NCI-H226 (cell line): ENCODE data around the gene PEX13.
"Not testable (repeated sequence)": the region's sequence is repeated elsewhere in the genome, so short reads cannot be mapped to it uniquely, and the experiment has no call there.

Experiments
- DNase-seq: peaks from one replicate; pipeline ENCODE4 v3.0.0-alpha.2; 2015

PEX13 gene

GRCh38 chr2:61009355-61009754 is 8.2 kb upstream of the PEX13 start:
- DNase-seq: no peak

- no peak for DNase-seq
These were observed 5.8 kb upstream of the PEX13 start for GRCh38 chr2:61011678-61012077.

GRCh38 chr2:61012303-61012702 is 5.2 kb upstream of the PEX13 start:
- DNase-seq: peak; percentile 55

- DNase-seq: no peak
These were observed 4.1 kb upstream of the PEX13 start for GRCh38 chr2:61013382-61013781.

GRCh38 chr2:61014763-61015162 is 2.8 kb upstream of the PEX13 start:
- DNase-seq: no peak

- DNase-seq: no peak
These were observed 1.5 kb upstream of the PEX13 start for GRCh38 chr2:61015976-61016375.

GRCh38 chr2:61016392-61017002 is 1.0 kb upstream of the PEX13 start:
- no peak for DNase-seq

GRCh38 chr2:61017003-61017555 is 441 bp upstream of the PEX13 start:
- DNase-seq: peak; percentile 86

- DNase-seq: no peak
These were observed 817 bp downstream of the PEX13 start for GRCh38 chr2:61018318-61018755.

- no peak for DNase-seq
These were observed 1.3 kb downstream of the PEX13 start for GRCh38 chr2:61018798-61019197.

- DNase-seq: no peak
These were observed 3.7 kb downstream of the PEX13 start for GRCh38 chr2:61021228-61021660.

GRCh38 chr2:61023670-61024069 is 6.2 kb downstream of the PEX13 start:
- no peak for DNase-seq

- no peak for DNase-seq
These were observed 12.0 kb downstream of the PEX13 start for GRCh38 chr2:61029533-61029932.

GRCh38 chr2:61034592-61034991 is 17.1 kb downstream of the PEX13 start:
- not testable (repeated sequence) for DNase-seq

GRCh38 chr2:61036643-61037042 is 19.1 kb downstream of the PEX13 start:
- DNase-seq: not testable (repeated sequence)

- no peak for DNase-seq
These were observed 25.3 kb downstream of the PEX13 start for GRCh38 chr2:61042807-61043206.

- DNase-seq: no peak
These were observed 27.1 kb downstream of the PEX13 start for GRCh38 chr2:61044636-61045035.

- no peak for DNase-seq
These were observed 27.7 kb downstream of the PEX13 start for GRCh38 chr2:61045226-61045625.

GRCh38 chr2:61045999-61046398 is 28.5 kb downstream of the PEX13 start:
- DNase-seq: no peak

- DNase-seq: no peak
These were observed 38.0 kb downstream of the PEX13 start for GRCh38 chr2:61055557-61055956.

- DNase-seq: no peak
These were observed 40.0 kb downstream of the PEX13 start for GRCh38 chr2:61057562-61057961.

- DNase-seq: no peak
These were observed 41.9 kb downstream of the PEX13 start for GRCh38 chr2:61059382-61059781.

- peak; percentile 85 for DNase-seq
These were observed 48.5 kb downstream of the PEX13 start, which contains the start of gene SANBR for GRCh38 chr2:61065714-61066709. TSS of gene SANBR (plus strand) at chr2:61065871. CDS start at chr2:61070351, 4,480 bp downstream.

- DNase-seq: no peak
These were observed 56.6 kb downstream of the PEX13 start for GRCh38 chr2:61074100-61074499.
